Measurements from ENCODE around the gene CNDP2.

DNA sequence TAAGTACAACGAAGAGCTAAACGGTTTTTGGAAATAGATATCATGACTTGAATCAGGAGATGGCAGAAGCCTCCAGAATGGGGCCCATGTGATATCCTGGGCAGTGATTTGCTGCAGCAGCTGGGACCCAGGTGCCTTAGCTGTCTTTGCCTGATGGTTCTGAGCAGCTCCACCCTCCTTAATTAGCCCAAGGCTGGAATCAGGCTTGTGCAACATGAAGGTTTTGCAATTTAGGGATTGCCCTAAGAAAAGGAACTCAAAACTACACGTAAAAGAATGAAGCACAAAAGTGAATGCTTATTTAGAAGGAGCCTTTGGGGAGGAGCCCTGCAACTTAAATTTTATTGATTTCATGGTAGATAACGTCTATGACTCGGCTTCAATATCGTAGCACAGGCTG is 17.3 kb upstream of the CNDP2 start:
- TF ChIP-seq, protein P1, sequence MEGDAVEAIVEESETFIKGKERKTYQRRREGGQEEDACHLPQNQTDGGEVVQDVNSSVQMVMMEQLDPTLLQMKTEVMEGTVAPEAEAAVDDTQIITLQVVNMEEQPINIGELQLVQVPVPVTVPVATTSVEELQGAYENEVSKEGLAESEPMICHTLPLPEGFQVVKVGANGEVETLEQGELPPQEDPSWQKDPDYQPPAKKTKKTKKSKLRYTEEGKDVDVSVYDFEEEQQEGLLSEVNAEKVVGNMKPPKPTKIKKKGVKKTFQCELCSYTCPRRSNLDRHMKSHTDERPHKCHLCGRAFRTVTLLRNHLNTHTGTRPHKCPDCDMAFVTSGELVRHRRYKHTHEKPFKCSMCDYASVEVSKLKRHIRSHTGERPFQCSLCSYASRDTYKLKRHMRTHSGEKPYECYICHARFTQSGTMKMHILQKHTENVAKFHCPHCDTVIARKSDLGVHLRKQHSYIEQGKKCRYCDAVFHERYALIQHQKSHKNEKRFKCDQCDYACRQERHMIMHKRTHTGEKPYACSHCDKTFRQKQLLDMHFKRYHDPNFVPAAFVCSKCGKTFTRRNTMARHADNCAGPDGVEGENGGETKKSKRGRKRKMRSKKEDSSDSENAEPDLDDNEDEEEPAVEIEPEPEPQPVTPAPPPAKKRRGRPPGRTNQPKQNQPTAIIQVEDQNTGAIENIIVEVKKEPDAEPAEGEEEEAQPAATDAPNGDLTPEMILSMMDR (conservative IDR thresholded peaks at IDR 0.05) = no peak
- TF ChIP-seq EZH2 (IDR thresholded peaks at IDR 0.05; ENCODE audit: low read depth) = no peak
